ELF-1 (cell line): ENCODE measurements around the gene MYBPC2.
"Not testable (repeated sequence)": the region's sequence is repeated elsewhere in the genome, so short reads cannot be mapped to it uniquely, and the experiment has no call there.

Experiments used
- DNase-seq: peaks from one replicate; pipeline ENCODE4 v3.0.0-alpha.2; 2016; ENCODE audit warnings: low read depth, low spot score

The MYBPC2 gene

GRCh38 chr19:50432221-50433028 is at the start of gene MYBPC2:
Gene MYBPC2 (plus strand): TSS chr19:50432892. CDS start chr19:50432954, 62 bp downstream.
- DNase-seq: peak; percentile 56

DNA sequence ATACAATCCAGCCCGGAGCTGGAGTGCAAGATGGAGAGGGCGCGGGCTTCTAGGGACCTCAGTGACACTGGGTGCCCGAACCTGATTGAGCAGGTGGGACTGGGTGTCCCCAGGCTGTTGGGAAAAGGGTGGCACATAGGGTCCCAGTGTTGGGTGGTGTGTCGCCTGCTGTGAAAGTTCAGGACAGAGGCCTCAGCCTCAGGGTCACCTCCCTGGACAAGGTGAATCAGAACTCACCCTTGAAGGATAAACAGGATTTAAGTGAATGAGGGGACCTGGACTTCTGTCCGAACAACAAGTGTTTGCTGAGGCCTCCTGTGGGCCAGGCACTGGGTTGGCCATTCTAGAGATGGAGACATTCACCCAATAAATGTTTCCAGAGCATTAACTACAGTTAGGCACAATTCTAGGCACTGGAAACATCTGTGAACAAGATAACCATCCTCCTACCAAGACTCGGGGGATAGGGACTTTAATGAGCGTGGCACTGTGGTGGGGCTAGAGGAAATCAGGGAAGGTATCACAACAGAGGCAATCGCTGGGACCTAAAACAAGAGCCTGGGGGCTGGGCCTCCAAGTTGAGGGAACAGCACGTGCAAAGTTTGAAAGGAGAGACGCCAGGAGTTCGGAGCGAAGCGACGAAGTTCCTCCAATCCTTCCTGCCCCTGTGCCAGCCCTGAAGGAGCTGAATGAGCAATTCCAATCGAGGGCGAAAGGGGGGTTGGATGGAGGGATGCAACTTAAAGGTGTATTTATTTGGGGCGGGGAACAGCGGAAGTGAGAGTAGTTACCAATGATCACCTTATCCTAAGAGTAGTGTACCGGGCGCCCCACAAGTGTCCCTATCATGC is 49.5 kb upstream of the MYBPC2 start:
- DNase-seq: no peak

GRCh38 chr19:50383852-50384684 is 48.6 kb upstream of the MYBPC2 start, which contains the start of gene POLD1:
Gene POLD1 (plus strand): TSS chr19:50384347. CDS start chr19:50398852, 14,505 bp downstream.
- DNase-seq: peak; percentile 99

- peak; percentile 27 for DNase-seq
Measured at GRCh38 chr19:50384685-50385535, 47.8 kb upstream of the MYBPC2 start.

GRCh38 chr19:50387176-50387867 is 45.4 kb upstream of the MYBPC2 start:
- no peak for DNase-seq

- no peak for DNase-seq
Measured at GRCh38 chr19:50387868-50388245, 44.8 kb upstream of the MYBPC2 start.

DNA sequence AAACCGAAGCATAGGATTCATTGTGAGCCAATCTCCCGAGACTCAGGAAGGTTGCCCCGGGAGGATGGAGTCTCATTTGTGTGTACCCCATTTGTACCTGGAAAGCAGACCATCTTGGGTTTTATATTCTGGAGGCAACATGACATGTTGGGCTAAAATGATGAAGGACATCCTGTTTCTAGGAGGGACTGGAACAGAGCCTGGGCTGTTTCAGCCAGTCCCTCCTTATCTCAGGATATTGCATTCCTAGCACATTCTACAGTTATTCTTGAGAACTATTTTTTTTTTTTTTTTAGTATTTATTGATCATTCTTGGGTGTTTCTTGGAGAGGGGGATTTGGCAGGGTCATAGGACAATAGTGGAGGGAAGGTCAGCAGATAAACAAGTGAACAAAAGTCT is 42.4 kb upstream of the MYBPC2 start:
- DNase-seq: not testable (repeated sequence)

GRCh38 chr19:50390952-50391351 is 41.7 kb upstream of the MYBPC2 start:
- DNase-seq: not testable (repeated sequence)

DNA sequence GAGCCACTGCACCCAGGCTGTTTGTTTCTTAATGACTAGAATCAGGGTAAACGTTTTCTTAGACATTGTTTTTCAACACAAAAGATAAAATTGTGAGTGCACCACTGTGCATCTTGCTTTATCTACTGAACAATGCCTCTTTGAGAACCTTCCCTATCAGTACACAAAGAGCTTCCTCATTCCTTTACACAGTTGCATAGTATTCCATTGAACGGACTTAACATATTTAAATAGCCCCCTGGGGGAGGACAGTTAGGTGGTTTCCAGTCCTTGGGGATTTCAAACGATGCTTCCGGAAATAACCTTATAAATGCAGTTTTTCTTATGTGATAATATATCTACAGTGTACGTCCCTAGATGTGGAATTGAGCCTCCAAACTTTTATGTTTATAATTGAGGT is 39.9 kb upstream of the MYBPC2 start:
- DNase-seq: no peak

DNA sequence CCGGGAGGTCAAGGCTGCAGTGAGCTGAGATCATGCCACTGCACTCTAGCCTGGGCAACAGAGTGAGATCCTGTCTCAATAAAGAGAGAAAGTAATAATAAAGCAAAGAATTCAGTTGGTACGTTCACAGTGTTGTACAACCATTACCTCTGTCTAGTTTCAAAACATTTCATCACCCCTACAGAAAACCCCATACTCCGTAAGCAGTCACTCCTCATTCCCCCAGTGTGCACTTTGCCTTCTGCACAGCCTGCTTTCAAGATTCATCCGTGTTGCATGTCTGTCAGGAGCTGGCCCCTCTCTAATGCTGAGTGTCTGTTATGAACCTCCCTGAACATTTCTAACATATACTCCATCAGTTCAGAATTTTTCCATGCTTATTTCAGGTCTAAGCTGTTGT is 39.1 kb upstream of the MYBPC2 start:
- DNase-seq: no peak

GRCh38 chr19:50394017-50394416 is 38.7 kb upstream of the MYBPC2 start:
- no peak for DNase-seq

- DNase-seq: no peak
Measured at GRCh38 chr19:50398675-50399367, 33.9 kb upstream of the MYBPC2 start.

DNA sequence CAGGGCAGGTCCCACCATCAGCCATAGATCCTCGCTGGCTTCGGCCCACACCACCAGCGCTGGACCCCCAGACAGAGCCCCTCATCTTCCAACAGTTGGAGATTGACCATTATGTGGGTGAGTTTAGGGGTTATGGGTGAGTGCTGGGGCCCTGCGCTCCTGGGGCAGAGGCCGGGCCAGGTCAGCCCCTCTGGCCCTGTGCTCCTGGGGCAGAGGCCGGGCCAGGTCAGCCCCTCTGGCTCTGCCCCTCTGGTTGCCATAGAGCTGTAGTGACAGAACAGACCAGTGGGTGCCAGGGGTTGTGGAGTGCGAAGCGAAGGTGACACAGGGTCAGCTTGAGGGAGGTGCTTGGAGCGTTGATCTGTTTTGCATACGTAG is 33.3 kb upstream of the MYBPC2 start:
- DNase-seq: no peak

GRCh38 chr19:50401605-50402450 is 30.9 kb upstream of the MYBPC2 start:
- no peak for DNase-seq

DNA sequence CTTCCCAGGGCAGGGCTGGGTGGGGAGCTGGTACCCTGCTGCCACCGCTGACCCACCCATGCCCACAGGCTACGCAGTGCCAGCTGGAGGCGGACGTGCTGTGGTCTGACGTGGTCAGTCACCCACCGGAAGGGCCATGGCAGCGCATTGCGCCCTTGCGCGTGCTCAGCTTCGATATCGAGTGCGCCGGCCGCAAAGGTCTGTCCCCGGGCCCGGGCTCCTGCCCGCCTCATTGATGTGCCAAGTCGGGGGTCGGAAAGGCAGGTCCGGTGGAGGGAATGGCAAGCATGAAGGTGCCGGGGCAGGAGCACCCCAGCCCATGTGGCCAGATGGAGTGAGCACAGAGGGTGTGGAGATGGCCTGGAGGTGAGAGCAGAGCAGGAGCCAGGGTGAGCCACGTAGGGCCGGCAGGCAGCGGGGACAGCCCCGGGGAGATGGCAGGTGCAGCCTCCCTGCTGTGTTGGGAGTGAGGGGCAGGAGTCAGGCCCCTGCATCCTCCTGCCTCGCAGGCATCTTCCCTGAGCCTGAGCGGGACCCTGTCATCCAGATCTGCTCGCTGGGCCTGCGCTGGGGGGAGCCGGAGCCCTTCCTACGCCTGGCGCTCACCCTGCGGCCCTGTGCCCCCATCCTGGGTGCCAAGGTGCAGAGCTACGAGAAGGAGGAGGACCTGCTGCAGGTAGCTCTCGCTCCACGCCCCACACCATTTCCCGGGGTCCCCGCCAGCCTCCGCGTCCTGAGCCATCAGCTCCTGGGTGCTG is 30.0 kb upstream of the MYBPC2 start:
- no peak for DNase-seq

DNA sequence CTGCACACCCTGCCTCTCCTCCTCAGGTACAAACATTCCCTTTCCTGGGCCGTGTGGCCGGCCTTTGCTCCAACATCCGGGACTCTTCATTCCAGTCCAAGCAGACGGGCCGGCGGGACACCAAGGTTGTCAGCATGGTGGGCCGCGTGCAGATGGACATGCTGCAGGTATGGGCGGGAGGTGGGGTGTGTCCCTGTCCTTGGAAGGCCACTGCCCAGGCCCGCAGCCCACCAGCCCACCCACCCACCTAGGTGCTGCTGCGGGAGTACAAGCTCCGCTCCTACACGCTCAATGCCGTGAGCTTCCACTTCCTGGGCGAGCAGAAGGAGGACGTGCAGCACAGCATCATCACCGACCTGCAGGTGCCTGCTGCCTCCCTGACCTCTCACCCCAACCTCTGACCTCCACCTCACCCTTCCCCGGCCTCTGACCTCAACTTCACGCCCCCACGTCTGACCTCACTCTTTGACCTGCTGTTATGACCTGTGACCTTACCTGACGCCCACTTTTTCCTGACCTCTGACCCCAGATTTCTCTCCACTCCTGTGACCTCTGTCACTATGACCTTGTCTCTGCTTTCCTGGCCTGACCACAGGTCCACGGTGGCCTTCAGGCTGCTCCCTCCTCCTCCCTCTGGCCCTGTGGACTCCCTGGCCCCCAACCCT is 26.4 kb upstream of the MYBPC2 start:
- no peak for DNase-seq

GRCh38 chr19:50406829-50407228 is 25.9 kb upstream of the MYBPC2 start:
- DNase-seq: no peak
